NCI-H82 (cell line): Measurements from ENCODE around the gene MED10.

ENCODE experiments used
- DNase-seq: peaks from one replicate; lab custom pipeline; 2025; lab: John Stamatoyannopoulos, UW

Gene MED10

GRCh38 chr5:6377905-6378765 is at the start of gene MED10:
Gene MED10 (minus strand): TSS chr5:6378547. CDS start chr5:6378483, 64 bp downstream.
- DNase-seq = peak; percentile 95

GRCh38 chr5:6427694-6428093 is 49.3 kb upstream of the MED10 start:
- DNase-seq = no peak

- no peak for DNase-seq
Measured at GRCh38 chr5:6424700-6425099, 46.4 kb upstream of the MED10 start.

GRCh38 chr5:6424110-6424659 is 45.8 kb upstream of the MED10 start:
- no peak for DNase-seq

GRCh38 chr5:6423327-6424109 is 45.2 kb upstream of the MED10 start:
- DNase-seq = no peak

GRCh38 chr5:6419340-6419852 is 41.0 kb upstream of the MED10 start:
- DNase-seq = no peak

GRCh38 chr5:6418679-6419276 is 40.4 kb upstream of the MED10 start:
- no peak for DNase-seq

- DNase-seq = no peak
Measured at GRCh38 chr5:6417657-6418056, 39.3 kb upstream of the MED10 start.

GRCh38 chr5:6412811-6413210 is 34.5 kb upstream of the MED10 start:
- no peak for DNase-seq

- no peak for DNase-seq
Measured at GRCh38 chr5:6411141-6411540, 32.8 kb upstream of the MED10 start.

GRCh38 chr5:6410421-6410820 is 32.1 kb upstream of the MED10 start:
- DNase-seq = no peak

- DNase-seq = no peak
Measured at GRCh38 chr5:6408627-6409446, 30.5 kb upstream of the MED10 start.

GRCh38 chr5:6408260-6408596 is 29.9 kb upstream of the MED10 start:
- no peak for DNase-seq

- DNase-seq = no peak
Measured at GRCh38 chr5:6407558-6408259, 29.4 kb upstream of the MED10 start.

- DNase-seq = no peak
Measured at GRCh38 chr5:6405591-6405990, 27.2 kb upstream of the MED10 start.

GRCh38 chr5:6404129-6404528 is 25.8 kb upstream of the MED10 start:
- DNase-seq = no peak

- no peak for DNase-seq
Measured at GRCh38 chr5:6403416-6403815, 25.1 kb upstream of the MED10 start.

GRCh38 chr5:6402939-6403338 is 24.6 kb upstream of the MED10 start:
- DNase-seq = no peak

- DNase-seq = no peak
Measured at GRCh38 chr5:6401410-6401809, 23.1 kb upstream of the MED10 start.

GRCh38 chr5:6399980-6400910 is 21.9 kb upstream of the MED10 start:
- DNase-seq = no peak
